Smooth muscle cell of the brain vasculature (primary cell): ENCODE results near the gene SRGAP2C.
"Not testable (repeated sequence)": the region's sequence is repeated elsewhere in the genome, so short reads cannot be mapped to it uniquely, and the experiment has no call there.

Experiments
- DNase-seq: peaks from one replicate; pipeline ENCODE4 v3.0.0-alpha.2; 2012; ENCODE audit warnings: low read depth, low spot score

SRGAP2C gene

GRCh38 chr1:121186191-121186590 is 1.4 kb downstream of the SRGAP2C start:
- not testable (repeated sequence) for DNase-seq

GRCh38 chr1:121187914-121188313 is 3.1 kb downstream of the SRGAP2C start:
- DNase-seq, result not testable (repeated sequence)

- DNase-seq, result not testable (repeated sequence)
These were observed 7.7 kb downstream of the SRGAP2C start for GRCh38 chr1:121192512-121192911.

GRCh38 chr1:121197095-121197882 is 12.5 kb downstream of the SRGAP2C start:
- DNase-seq, result not testable (repeated sequence)

- not testable (repeated sequence) for DNase-seq
These were observed 15.0 kb downstream of the SRGAP2C start for GRCh38 chr1:121199763-121200162.

- not testable (repeated sequence) for DNase-seq
These were observed 15.5 kb downstream of the SRGAP2C start for GRCh38 chr1:121200232-121200631.

- DNase-seq, result not testable (repeated sequence)
These were observed 16.5 kb downstream of the SRGAP2C start for GRCh38 chr1:121200985-121201981.

- not testable (repeated sequence) for DNase-seq
These were observed 18.2 kb downstream of the SRGAP2C start for GRCh38 chr1:121202986-121203385.

- DNase-seq, result not testable (repeated sequence)
These were observed 21.3 kb downstream of the SRGAP2C start for GRCh38 chr1:121205786-121206711.

GRCh38 chr1:121207328-121207727 is 22.6 kb downstream of the SRGAP2C start:
- DNase-seq, result not testable (repeated sequence)

GRCh38 chr1:121208375-121208774 is 23.6 kb downstream of the SRGAP2C start:
- not testable (repeated sequence) for DNase-seq

- DNase-seq, result not testable (repeated sequence)
These were observed 26.0 kb downstream of the SRGAP2C start for GRCh38 chr1:121210778-121211177.

- DNase-seq, result not testable (repeated sequence)
These were observed 28.7 kb downstream of the SRGAP2C start for GRCh38 chr1:121213491-121213890.

GRCh38 chr1:121214544-121215156 is 29.9 kb downstream of the SRGAP2C start:
- DNase-seq, result not testable (repeated sequence)

- not testable (repeated sequence) for DNase-seq
These were observed 31.1 kb downstream of the SRGAP2C start for GRCh38 chr1:121215699-121216417.

- DNase-seq, result not testable (repeated sequence)
These were observed 31.9 kb downstream of the SRGAP2C start for GRCh38 chr1:121216676-121217075.

GRCh38 chr1:121221770-121222169 is 37.0 kb downstream of the SRGAP2C start:
- DNase-seq, result not testable (repeated sequence)

- not testable (repeated sequence) for DNase-seq
These were observed 39.9 kb downstream of the SRGAP2C start for GRCh38 chr1:121224714-121225113.

GRCh38 chr1:121226295-121226904 is 41.6 kb downstream of the SRGAP2C start:
- DNase-seq, result not testable (repeated sequence)
